Transverse colon (tissue), 4 donors: Measurements from ENCODE around the gene EPHB2. TPM values are rescaled to one million over a fixed set of nuclear protein-coding genes. Genes with fewer than 3 reads are reported as not detected.

Experiments used
- DNase-seq: peaks from one replicate; pipeline ENCODE4 v3.0.0-alpha.2; 2019
- H3K27ac ChIP-seq, 4 donors: fragments of 200-600 bp; sonication (generic); 2 replicates each; pipeline ENCODE4 v1.5.1; 2016 to 2018; ENCODE audit warnings: inconsistent platforms in 4 of 4
- H3K27me3 ChIP-seq: fragments of 200-600 bp; sonication (generic); 2 replicates; pipeline ENCODE4 v1.5.1; 2017; ENCODE audit warnings: inconsistent platforms
- H3K36me3 ChIP-seq, 4 donors: fragments of 200-600 bp; sonication (generic); 2 replicates each; pipeline ENCODE4 v1.5.1; 2017 to 2019; ENCODE audit warnings: inconsistent platforms in 4 of 4
- H3K4me1 ChIP-seq, 4 donors: fragments of 200-600 bp; sonication (generic); 2 replicates each; pipeline ENCODE4 v1.5.1; 2017 to 2020; ENCODE audit warnings: inconsistent platforms in 4 of 4
- H3K4me3 ChIP-seq, 4 donors: fragments of 200-600 bp; sonication (generic); 1 replicate in 1 of 4; 2 replicates in 3 of 4; pipeline versions ENCODE4 v1.5.1 to v1.6.1; 2017 to 2019; ENCODE audit warnings: inconsistent platforms in 4 of 4
- H3K9me3 ChIP-seq, 2 donors: fragments of 200-600 bp; sonication (generic); 2 replicates each; pipeline ENCODE4 v1.5.1; 2017 to 2019; ENCODE audit warnings: inconsistent platforms in 2 of 2
- EP300 ChIP-seq: sonication (generic); formaldehyde crosslinking; IDR thresholded peaks from one replicate; pipeline ENCODE4 v1.6.1; 2017; ENCODE audit warnings: antibody characterized with exemption, low read depth
- POLR2A ChIP-seq: fragments of 450-650 bp; IDR thresholded peaks from one replicate; pipeline ENCODE4 v1.6.1; 2016; ENCODE audit warnings: antibody characterized with exemption, mild to moderate bottlenecking, moderate library complexity
- POLR2AphosphoS5 ChIP-seq, 3 donors: sonication (generic); formaldehyde crosslinking; IDR thresholded peaks; one replicate each; pipeline ENCODE4 v1.6.1; 2016; ENCODE audit warnings: antibody characterized with exemption in 3 of 3
- WGBS, 2 donors: methylation state at CpG; one replicate each; pipeline ENCODE4 v1.1.5; 2018; ENCODE audit warnings: low coverage in 1 of 2; 5-methylcytosine and 5-hydroxymethylcytosine counted together
- in situ Hi-C, 4 donors: fragments of 200-750 bp; cut with MboI; loops; one replicate each; pipeline versions ENCODE4 v1.15.0 to v1.15.1; 2017; ENCODE audit warnings: low sequenced_read_pairs in 3 of 4, low pct_ligation_motif_present in 1 of 4, low pct_unique_long_range_greater_than_20kb in 1 of 4
- intact Hi-C: fragments of 100-400 bp; cut with DNase I; formaldehyde crosslinking; loops from one replicate; pipeline ENCODE4 v1.15.1; 2023; ENCODE audit warnings: low total_unique reads
- total RNA-seq, 4 donors: library from RNA; depleted of rRNA; stranded (reverse); fragments of >200 nt; gene quantifications; one replicate each; pipeline ENCODE4 v1.1.0, GENCODE V29; 2016
- TF ChIP-seq, protein P1 (sequence below), 5 experiments: fragments of 200-600 bp in 3 of 5; fragments of 450-650 bp in 2 of 5; sonication (generic) in 3 of 5; IDR thresholded peaks; 1 replicate in 2 of 5; 2 replicates in 3 of 5; pipeline ENCODE4 v1.5.1; 2016 to 2017; ENCODE audit warnings: antibody characterized with exemption in 5 of 5, inconsistent platforms in 3 of 5, mild to moderate bottlenecking in 2 of 5, moderate library complexity in 1 of 5

EPHB2 gene
- total RNA-seq, 4 donors from 2014 or later = 3.0 to 152 (median 27.9) TPM

DNA sequence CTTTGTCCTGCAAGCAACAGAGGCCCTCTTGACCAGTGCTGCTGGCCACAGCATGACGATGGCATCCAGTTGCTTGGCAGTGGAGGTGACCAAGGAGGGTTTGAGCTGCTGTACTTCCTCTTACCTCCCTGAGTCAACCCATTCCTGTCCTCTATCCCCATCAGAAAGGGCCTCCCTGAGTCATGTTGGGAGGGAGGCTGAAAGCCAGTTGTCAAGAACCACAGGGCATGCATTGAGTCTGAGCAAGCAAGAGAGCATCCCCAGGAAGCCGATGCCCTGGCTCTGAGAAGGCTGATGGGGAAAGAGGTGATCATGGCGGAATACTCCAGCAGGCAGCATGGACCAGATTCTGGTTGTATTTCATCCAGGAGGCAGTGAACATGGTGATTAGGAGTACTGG is 192.5 kb downstream of the EPHB2 start:
- Histone ChIP-seq H3K4me3 (no peak overlapping the region), H3K36me3 (peaks cover 0 to 3% (median 0%) of the 10 kb centered on the region in 4 donors), H3K4me1 (no peaks in the 10 kb centered on the region), H3K27ac (no peak overlapping the region), H3K27me3 (no peaks in the 10 kb centered on the region), H3K9me3 (no peaks in the 10 kb centered on the region)
- intact Hi-C loops = no loop called here
- DNase-seq = no peak
- in situ Hi-C loops = no loop called here
- 93% methylated on average over 3 of the region's 3 CpGs; no CpG with 5 or more reads in 1 of the 2 donors for WGBS, 2 donors
- TF ChIP-seq EP300 (no peak), POLR2AphosphoS5 (IDR thresholded peaks at IDR 0.05) (no peak), POLR2A (no peak)
- TF ChIP-seq, protein P1, sequence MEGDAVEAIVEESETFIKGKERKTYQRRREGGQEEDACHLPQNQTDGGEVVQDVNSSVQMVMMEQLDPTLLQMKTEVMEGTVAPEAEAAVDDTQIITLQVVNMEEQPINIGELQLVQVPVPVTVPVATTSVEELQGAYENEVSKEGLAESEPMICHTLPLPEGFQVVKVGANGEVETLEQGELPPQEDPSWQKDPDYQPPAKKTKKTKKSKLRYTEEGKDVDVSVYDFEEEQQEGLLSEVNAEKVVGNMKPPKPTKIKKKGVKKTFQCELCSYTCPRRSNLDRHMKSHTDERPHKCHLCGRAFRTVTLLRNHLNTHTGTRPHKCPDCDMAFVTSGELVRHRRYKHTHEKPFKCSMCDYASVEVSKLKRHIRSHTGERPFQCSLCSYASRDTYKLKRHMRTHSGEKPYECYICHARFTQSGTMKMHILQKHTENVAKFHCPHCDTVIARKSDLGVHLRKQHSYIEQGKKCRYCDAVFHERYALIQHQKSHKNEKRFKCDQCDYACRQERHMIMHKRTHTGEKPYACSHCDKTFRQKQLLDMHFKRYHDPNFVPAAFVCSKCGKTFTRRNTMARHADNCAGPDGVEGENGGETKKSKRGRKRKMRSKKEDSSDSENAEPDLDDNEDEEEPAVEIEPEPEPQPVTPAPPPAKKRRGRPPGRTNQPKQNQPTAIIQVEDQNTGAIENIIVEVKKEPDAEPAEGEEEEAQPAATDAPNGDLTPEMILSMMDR (IDR thresholded peaks at IDR 0.05) = no peak

DNA sequence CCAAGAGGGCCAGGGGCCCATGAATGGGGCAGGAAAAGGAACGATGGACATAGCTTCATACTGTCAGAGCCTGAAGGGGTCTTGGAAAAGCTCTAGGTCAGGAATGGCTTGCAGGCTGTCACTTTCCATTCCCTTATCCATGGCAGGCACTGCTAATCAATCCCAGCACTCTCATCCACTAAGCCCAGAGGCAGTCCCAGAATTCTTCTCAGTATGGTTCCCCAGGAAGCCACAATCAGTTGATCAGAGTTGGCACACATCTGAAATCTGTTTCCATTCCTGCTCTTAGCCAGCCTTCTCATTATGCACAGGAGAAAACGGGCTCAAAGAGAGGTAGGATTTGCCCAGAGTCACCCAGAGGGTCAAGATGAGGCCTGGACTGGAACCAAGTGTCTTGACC is 196.3 kb downstream of the EPHB2 start:
- H3K9me3 ChIP-seq = no peaks in the 10 kb centered on the region
- in situ Hi-C loops (no loop called here), intact Hi-C loops (no loop called here)
- H3K27ac ChIP-seq = no peak overlapping the region
- no peak for DNase-seq
- H3K27me3 ChIP-seq = no peaks in the 10 kb centered on the region
- TF ChIP-seq EP300 = no peak
- TF ChIP-seq POLR2AphosphoS5 (IDR thresholded peaks at IDR 0.05) = no peak
- TF ChIP-seq, protein P1 (IDR thresholded peaks at IDR 0.05) = no peak
- TF ChIP-seq POLR2A = no peak
- no peaks in the 10 kb centered on the region for H3K4me1 ChIP-seq
- H3K36me3 ChIP-seq = peaks cover 0 to 3% (median 0%) of the 10 kb centered on the region in 4 donors
- H3K4me3 ChIP-seq = no peak overlapping the region
- 83% methylated on average over 2 of the region's 2 CpGs; no CpG with 5 or more reads in 1 of the 2 donors for WGBS, 2 donors

- H3K4me1 ChIP-seq = no peaks in the 10 kb centered on the region
- in situ Hi-C loops = no loop called here
- no peaks in the 10 kb centered on the region for H3K9me3 ChIP-seq
- H3K36me3 ChIP-seq = peaks cover 0 to 3% (median 0%) of the 10 kb centered on the region in 4 donors
- 82 to 86% methylated on average over 2 to 3 of the region's 3 CpGs for WGBS, 2 donors
- H3K27me3 ChIP-seq = no peaks in the 10 kb centered on the region
- TF ChIP-seq, protein P1 (IDR thresholded peaks at IDR 0.05) = no peak
- no peak overlapping the region for H3K4me3 ChIP-seq
- DNase-seq = no peak
- intact Hi-C loops = no loop called here
- H3K27ac ChIP-seq = no peak overlapping the region
These were observed 196.9 kb downstream of the EPHB2 start for GRCh38 chr1:22907528-22907927.

- intact Hi-C loops (no loop called here), in situ Hi-C loops (no loop called here)
- H3K4me3 ChIP-seq = no peak overlapping the region
- peaks cover 0 to 3% (median 0%) of the 10 kb centered on the region in 4 donors for H3K36me3 ChIP-seq
- H3K9me3 ChIP-seq = no peaks in the 10 kb centered on the region
- no peak overlapping the region for H3K27ac ChIP-seq
- H3K27me3 ChIP-seq = no peaks in the 10 kb centered on the region
- H3K4me1 ChIP-seq = no peaks in the 10 kb centered on the region
- DNase-seq = no peak
- 87% methylated on average over 11 of the region's 11 CpGs; no CpG with 5 or more reads in 1 of the 2 donors for WGBS, 2 donors
- TF ChIP-seq POLR2AphosphoS5 (IDR thresholded peaks at IDR 0.05) = no peak
- TF ChIP-seq POLR2A = no peak
- no peak for TF ChIP-seq EP300
- TF ChIP-seq, protein P1 (IDR thresholded peaks at IDR 0.05) = no peak
These were observed 198.3 kb downstream of the EPHB2 start for GRCh38 chr1:22908880-22909426.
